B cell (primary cell): ENCODE data around the gene HOXA1. TPM values are rescaled to one million over a fixed set of nuclear protein-coding genes. Genes with fewer than 3 reads are reported as not detected.

Source experiments
- ATAC-seq: fragments of 200-7000 bp; cut with Tn5 transposase; one replicate; pipeline ENCODE4 v1.10.0; 2021; ENCODE audit warnings: low read depth, mild to moderate bottlenecking, moderate number of reproducible peaks, moderate library complexity
- CTCF ChIA-PET: fragments of 350-600 bp; sonication (Branson Sonifier 250); formaldehyde crosslinking; loops from one replicate; lab custom pipeline; 2021; ENCODE audit warnings: antibody characterized with exemption, inconsistent platforms; lab: Charles Lee
- POLR2A ChIA-PET: fragments of 350-600 bp; sonication (Branson Sonifier 250); formaldehyde crosslinking; loops from one replicate; lab custom pipeline; 2021; ENCODE audit warnings: antibody characterized with exemption; lab: Charles Lee
- DNase-seq: peaks from one replicate; pipeline ENCODE4 v3.0.0; 2013
- H2AFZ ChIP-seq: 2 replicates; pipeline ENCODE4 v1.6.1; 2012; ENCODE audit warnings: mild to moderate bottlenecking, low read depth, low read length; ENCODE audit not compliant: insufficient read depth, poor library complexity, severe bottlenecking
- H3K27ac ChIP-seq, 2 donors: 1 replicate in 1 of 2; 2 replicates in 1 of 2; pipeline ENCODE4 v1.5.1; 2012 to 2013; ENCODE audit warnings: low read length in 2 of 2, mild to moderate bottlenecking in 2 of 2, moderate library complexity in 1 of 2
- H3K27me3 ChIP-seq, 4 experiments: fragments of 200-600 bp in 1 of 4; sonication (generic) in 1 of 4; replicated peaks in 1 of 4; 1 replicate in 2 of 4; 2 replicates in 2 of 4; pipeline versions ENCODE4 v1.6.1 to v1.7.0; 2013 to 2016; ENCODE audit warnings: low read length in 3 of 4, mild to moderate bottlenecking in 2 of 4, mixed read lengths in 1 of 4, moderate library complexity in 1 of 4; ENCODE audit not compliant: insufficient read depth in 4 of 4, control insufficient read depth in 3 of 4; ENCODE audit errors: control extremely low read depth in 1 of 4
- H3K36me3 ChIP-seq, 2 experiments: replicated peaks in 1 of 2; 1 replicate in 1 of 2; 2 replicates in 1 of 2; pipeline versions ENCODE4 v1.6.1 to v1.7.1; 2013; ENCODE audit warnings: low read length in 1 of 2; ENCODE audit not compliant: insufficient read depth in 2 of 2, control insufficient read depth in 1 of 2; ENCODE audit errors: control extremely low read depth in 1 of 2, extremely low read depth in 1 of 2
- H3K4me1 ChIP-seq, 2 donors: fragments of 200-600 bp in 1 of 2; sonication (generic) in 1 of 2; 1 replicate in 1 of 2; 2 replicates in 1 of 2; pipeline versions ENCODE4 v1.5.1 to v1.6.1; 2013 to 2017; ENCODE audit warnings: low read length in 2 of 2; ENCODE audit not compliant: control insufficient read depth in 2 of 2, insufficient read depth in 2 of 2
- H3K4me2 ChIP-seq: replicated peaks from 2 replicates; pipeline ENCODE3; 2012; ENCODE audit warnings: mild to moderate bottlenecking, low read depth, low read length; ENCODE audit not compliant: poor library complexity, severe bottlenecking
- H3K4me3 ChIP-seq, 5 experiments: fragments of 200-600 bp in 1 of 5; sonication (generic) in 1 of 5; 1 replicate in 3 of 5; 2 replicates in 2 of 5; pipeline versions ENCODE4 v1.5.1 to v1.7.0; 2011 to 2016; ENCODE audit warnings: low read length in 4 of 5, mild to moderate bottlenecking in 4 of 5, low read depth in 2 of 5, control low read depth in 1 of 5, moderate library complexity in 1 of 5; ENCODE audit not compliant: insufficient read depth in 1 of 5; ENCODE audit errors: control extremely low read depth in 1 of 5, extremely low read depth in 1 of 5
- H3K79me2 ChIP-seq: fragments of 200-600 bp; sonication (generic); one replicate; pipeline ENCODE4 v1.6.0; 2016; ENCODE audit warnings: low read length; ENCODE audit not compliant: control insufficient read depth, insufficient read depth
- H3K9ac ChIP-seq: fragments of 200-600 bp; sonication (generic); 2 replicates; pipeline ENCODE4 v1.6.1; 2017; ENCODE audit warnings: mild to moderate bottlenecking, low read length, moderate library complexity
- H3K9me3 ChIP-seq, 3 donors: one replicate each; pipeline versions ENCODE4 v1.6.1 to v1.7.1; 2013; ENCODE audit warnings: low read length in 2 of 3; ENCODE audit not compliant: control insufficient read depth in 2 of 3, insufficient read depth in 1 of 3; ENCODE audit errors: control extremely low read depth in 1 of 3
- H4K20me1 ChIP-seq: 2 replicates; pipeline ENCODE4 v1.6.0; 2012; ENCODE audit warnings: mild to moderate bottlenecking, low read length; ENCODE audit not compliant: insufficient read depth, control insufficient read depth, poor library complexity, severe bottlenecking
- H3K27ac Mint-ChIP-seq: one replicate; pipeline ENCODE4 v1.8.0; 2021; ENCODE audit warnings: mixed read lengths
- H3K27me3 Mint-ChIP-seq: one replicate; pipeline ENCODE4 v1.8.0; 2021; ENCODE audit warnings: mixed read lengths
- H3K4me1 Mint-ChIP-seq: one replicate; pipeline ENCODE4 v1.8.0; 2021; ENCODE audit warnings: mixed read lengths
- H3K4me3 Mint-ChIP-seq: one replicate; pipeline ENCODE4 v1.8.0; 2021; ENCODE audit warnings: mixed read lengths
- H3K9me3 Mint-ChIP-seq: one replicate; pipeline ENCODE4 v1.8.0; 2022; ENCODE audit warnings: mixed read lengths; ENCODE audit not compliant: insufficient read depth
- EZH2 ChIP-seq: IDR thresholded peaks from 2 replicates; pipeline ENCODE4 v1.6.1; 2012; ENCODE audit warnings: borderline replicate concordance, low read depth, mild to moderate bottlenecking, moderate library complexity, low read length; ENCODE audit not compliant: insufficient read depth, poor library complexity, severe bottlenecking
- WGBS: methylation state at CpG from one replicate; pipeline ENCODE4 v1.1.5; 2013; ENCODE audit warnings: missing lambda C conversion rate; ENCODE audit not compliant: insufficient coverage; 5-methylcytosine and 5-hydroxymethylcytosine counted together
- intact Hi-C: fragments of 100-400 bp; cut with micrococcal nuclease; formaldehyde crosslinking; loops from one replicate; pipeline ENCODE4 v1.10.0; 2022
- polyA plus RNA-seq: library from polyadenylated mRNA; depleted of rRNA; stranded (reverse); fragments of >200 nt; gene quantifications from 2 replicates; pipeline ENCODE4 v1.2.3, GENCODE V29; 2012
- total RNA-seq, 2 donors: library from RNA; stranded (reverse); fragments of 120-200 nt in 1 of 2; gene quantifications; 1 replicate in 1 of 2; 2 replicates in 1 of 2; pipeline versions ENCODE4 v1.2.3 to v1.2.4, GENCODE V29; 2013 to 2022
- TF ChIP-seq, protein P1 (sequence below): fragments of 200-600 bp; IDR thresholded peaks from one replicate; pipeline ENCODE4 v1.8.0; 2022; ENCODE audit warnings: antibody characterized with exemption, mild to moderate bottlenecking

Gene HOXA1
- total and polyA plus RNA-seq, 2 donors (not counting 1 experiment from before 2014, with no cell fraction given) = 0.13 to 0.37 TPM

GRCh38 chr7:27124902-27125689, 29.3 kb upstream of the HOXA1 start:
- no peak overlapping the region for H3K4me2 ChIP-seq
- H3K27me3 ChIP-seq = peaks cover 0 to 4% (median 2%) of the 10 kb centered on the region in 4 experiments
- H3K9me3 ChIP-seq = peaks cover 0 to 11% (median 0%) of the 10 kb centered on the region in 3 donors
- no peak overlapping the region for H2AFZ ChIP-seq
- ATAC-seq (no peak), DNase-seq (no peak)
- no peaks in the 10 kb centered on the region for H4K20me1 ChIP-seq
- no peak overlapping the region for H3K9ac ChIP-seq
- Mint-ChIP-seq H3K4me1 (no peaks in the 10 kb centered on the region), H3K27me3 (peaks cover 40% of the 10 kb centered on the region), H3K4me3 (no peak overlapping the region), H3K9me3 (peaks cover 2% of the 10 kb centered on the region), H3K27ac (no peak overlapping the region)
- no peaks in the 10 kb centered on the region for H3K36me3 ChIP-seq
- no peaks in the 10 kb centered on the region for H3K79me2 ChIP-seq
- H3K4me1 ChIP-seq = no peaks in the 10 kb centered on the region
- no peak overlapping the region for H3K27ac ChIP-seq
- CTCF ChIA-PET = interaction anchor here (1.1 kb wide), 1 partner anchor 9 kb away, joined by 4 read pairs; no protein-coding TSS in a partner anchor
- intact Hi-C loops = no loop called here
- H3K4me3 ChIP-seq = no peak overlapping the region
- WGBS = 100% methylated on average over 5 of the region's 8 CpGs
- no peak for TF ChIP-seq EZH2
- TF ChIP-seq, protein P1, sequence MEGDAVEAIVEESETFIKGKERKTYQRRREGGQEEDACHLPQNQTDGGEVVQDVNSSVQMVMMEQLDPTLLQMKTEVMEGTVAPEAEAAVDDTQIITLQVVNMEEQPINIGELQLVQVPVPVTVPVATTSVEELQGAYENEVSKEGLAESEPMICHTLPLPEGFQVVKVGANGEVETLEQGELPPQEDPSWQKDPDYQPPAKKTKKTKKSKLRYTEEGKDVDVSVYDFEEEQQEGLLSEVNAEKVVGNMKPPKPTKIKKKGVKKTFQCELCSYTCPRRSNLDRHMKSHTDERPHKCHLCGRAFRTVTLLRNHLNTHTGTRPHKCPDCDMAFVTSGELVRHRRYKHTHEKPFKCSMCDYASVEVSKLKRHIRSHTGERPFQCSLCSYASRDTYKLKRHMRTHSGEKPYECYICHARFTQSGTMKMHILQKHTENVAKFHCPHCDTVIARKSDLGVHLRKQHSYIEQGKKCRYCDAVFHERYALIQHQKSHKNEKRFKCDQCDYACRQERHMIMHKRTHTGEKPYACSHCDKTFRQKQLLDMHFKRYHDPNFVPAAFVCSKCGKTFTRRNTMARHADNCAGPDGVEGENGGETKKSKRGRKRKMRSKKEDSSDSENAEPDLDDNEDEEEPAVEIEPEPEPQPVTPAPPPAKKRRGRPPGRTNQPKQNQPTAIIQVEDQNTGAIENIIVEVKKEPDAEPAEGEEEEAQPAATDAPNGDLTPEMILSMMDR = no peak
- POLR2A ChIA-PET = no interaction called here
